PC-9 (cell line): Measurements from ENCODE around the gene RTN4R. TPM values are rescaled to one million over a fixed set of nuclear protein-coding genes. Genes with fewer than 3 reads are reported as not detected.

ENCODE experiments used
- BruUV-seq: library from RNA; stranded (reverse); fragments of 400-500 nt; replicated peaks from 2 replicates; lab custom pipeline; 2021; lab: Mats Ljungman, UMichigan
- CTCF ChIA-PET: fragments of 300-600 bp; sonication (Branson Sonifier 250); formaldehyde crosslinking; loops from one replicate; lab custom pipeline; 2022; ENCODE audit warnings: antibody characterized with exemption; lab: Charles Lee
- POLR2A ChIA-PET: fragments of 300-600 bp; sonication (Branson Sonifier 250); formaldehyde crosslinking; loops from one replicate; lab custom pipeline; 2022; ENCODE audit warnings: antibody characterized with exemption; ENCODE audit not compliant: unreplicated experiment; lab: Charles Lee
- DNase-seq, 2 experiments: peaks; one replicate each; pipeline versions ENCODE4 v3.0.0 to v3.0.0-alpha.2; 2015 to 2022; ENCODE audit warnings: mixed read lengths in 1 of 2
- H2AFZ ChIP-seq: fragments of 200-600 bp; sonication (generic); 2 replicates; pipeline ENCODE4 v1.8.1; 2017; ENCODE audit warnings: antibody characterized with exemption
- H3F3A ChIP-seq: fragments of 200-600 bp; sonication (generic); 2 replicates; pipeline ENCODE4 v1.8.1; 2017; ENCODE audit warnings: antibody characterized with exemption, mild to moderate bottlenecking, low read depth; ENCODE audit not compliant: insufficient read depth
- H3K27ac ChIP-seq: fragments of 200-600 bp; sonication (generic); 2 replicates; pipeline ENCODE4 v1.6.1; 2016; ENCODE audit warnings: mixed run types
- H3K27me3 ChIP-seq: fragments of 200-600 bp; sonication (generic); 2 replicates; pipeline ENCODE4 v1.6.1; 2016; ENCODE audit warnings: low read depth, mixed run types; ENCODE audit not compliant: insufficient read depth
- H3K36me3 ChIP-seq: fragments of 200-600 bp; sonication (generic); 2 replicates; pipeline ENCODE4 v1.6.1; 2016; ENCODE audit warnings: low read depth, mixed run types
- H3K4me1 ChIP-seq: fragments of 200-600 bp; sonication (generic); replicated peaks from 2 replicates; pipeline ENCODE4 v1.6.1; 2016; ENCODE audit warnings: mixed run types; ENCODE audit not compliant: insufficient read depth
- H3K4me2 ChIP-seq: fragments of 200-600 bp; sonication (generic); 2 replicates; pipeline ENCODE4 v1.6.1; 2017; ENCODE audit warnings: mixed run types
- H3K4me3 ChIP-seq: fragments of 200-600 bp; sonication (generic); 2 replicates; pipeline ENCODE4 v1.6.1; 2016; ENCODE audit warnings: mixed run types
- H3K79me2 ChIP-seq: fragments of 200-600 bp; sonication (generic); 2 replicates; pipeline ENCODE4 v1.6.1; 2017; ENCODE audit warnings: low read depth, mixed run types
- H3K9me2 ChIP-seq: fragments of 200-600 bp; sonication (generic); 2 replicates; pipeline ENCODE4 v1.8.1; 2017; ENCODE audit warnings: mild to moderate bottlenecking; ENCODE audit not compliant: insufficient read depth
- H3K9me3 ChIP-seq: fragments of 200-600 bp; sonication (generic); 2 replicates; pipeline ENCODE4 v1.8.1; 2016; ENCODE audit warnings: low read depth; ENCODE audit not compliant: insufficient read depth
- H4K20me1 ChIP-seq: fragments of 200-600 bp; sonication (generic); 2 replicates; pipeline ENCODE4 v1.8.1; 2017; ENCODE audit not compliant: insufficient read depth
- EZH2 ChIP-seq: fragments of 200-600 bp; sonication (generic); IDR thresholded peaks from 2 replicates; pipeline ENCODE4 v1.8.0; 2017; ENCODE audit warnings: antibody characterized with exemption, low read depth
- intact Hi-C: fragments of 100-400 bp; cut with micrococcal nuclease; formaldehyde crosslinking; loops from one replicate; pipeline ENCODE4 v1.10.0; 2022; ENCODE audit not compliant: unreplicated experiment
- total RNA-seq: library from RNA; stranded (reverse); gene quantifications from 2 replicates; pipeline ENCODE4 v1.2.3, GENCODE V29; 2021
- TF ChIP-seq, protein P1 (sequence below): fragments of 200-600 bp; sonication (generic); conservative IDR thresholded peaks from 2 replicates; pipeline ENCODE4 v1.6.1; 2017; ENCODE audit warnings: mixed run types, antibody characterized with exemption, mild to moderate bottlenecking, moderate library complexity

The RTN4R gene
- total RNA-seq, 1 experiment from 2014 or later: 5.0 TPM

DNA sequence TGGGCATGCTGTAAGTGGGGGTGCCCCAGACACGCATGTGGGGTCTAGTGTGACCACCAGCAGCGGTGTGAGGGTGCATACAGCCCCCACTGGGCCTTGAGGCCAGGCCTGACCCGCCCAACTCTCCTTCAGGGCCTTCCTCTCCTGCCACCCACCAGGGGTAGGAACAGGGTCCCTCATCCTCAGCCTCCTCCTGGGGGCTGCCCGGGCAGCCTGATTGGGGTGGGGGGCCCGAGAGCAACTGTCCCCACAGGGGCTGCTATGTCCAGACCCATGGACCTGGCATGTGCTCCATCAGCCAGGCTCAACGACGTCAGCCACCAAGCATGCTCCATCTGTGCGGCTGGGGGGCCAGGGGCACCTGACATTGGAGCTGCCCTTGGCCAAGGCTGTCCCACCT lies 27.2 kb downstream of the RTN4R start:
- CTCF ChIA-PET: no interaction called here
- H3K27me3 ChIP-seq: no peaks in the 10 kb centered on the region

DNA sequence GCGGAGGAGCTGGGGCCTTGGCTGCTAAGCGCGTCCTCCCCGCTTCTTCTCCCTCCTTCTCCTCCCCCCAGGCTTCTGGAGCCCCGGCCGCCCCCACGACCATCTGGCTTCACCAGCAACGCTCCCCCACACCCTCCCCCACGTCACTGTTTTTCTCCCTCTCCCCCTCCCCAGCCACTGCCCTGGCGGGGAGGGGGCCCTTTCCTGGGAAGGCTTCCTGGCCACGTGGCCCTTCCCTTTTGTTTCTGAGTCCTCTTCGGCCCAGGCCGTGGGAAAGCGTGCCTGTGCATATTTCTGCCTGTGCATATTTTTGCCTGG lies 27.7 kb downstream of the RTN4R start:
- POLR2A ChIA-PET: no interaction called here
- no peaks in the 10 kb centered on the region for H3K9me2 ChIP-seq

More for the DNA sequence above, 27.2 kb downstream of the RTN4R start:
- Histone ChIP-seq H3K27ac (no peak overlapping the region), H3K4me3 (no peak overlapping the region), H2AFZ (no peak overlapping the region), H3K4me1 (no peaks in the 10 kb centered on the region), H3K36me3 (no peaks in the 10 kb centered on the region), H3K79me2 (no peaks in the 10 kb centered on the region), H3K4me2 (no peak overlapping the region), H3K9me3 (no peaks in the 10 kb centered on the region), H4K20me1 (no peaks in the 10 kb centered on the region), H3K9me2 (no peaks in the 10 kb centered on the region), H3F3A (no peaks in the 10 kb centered on the region)
- no peak for TF ChIP-seq EZH2
- TF ChIP-seq, protein P1, sequence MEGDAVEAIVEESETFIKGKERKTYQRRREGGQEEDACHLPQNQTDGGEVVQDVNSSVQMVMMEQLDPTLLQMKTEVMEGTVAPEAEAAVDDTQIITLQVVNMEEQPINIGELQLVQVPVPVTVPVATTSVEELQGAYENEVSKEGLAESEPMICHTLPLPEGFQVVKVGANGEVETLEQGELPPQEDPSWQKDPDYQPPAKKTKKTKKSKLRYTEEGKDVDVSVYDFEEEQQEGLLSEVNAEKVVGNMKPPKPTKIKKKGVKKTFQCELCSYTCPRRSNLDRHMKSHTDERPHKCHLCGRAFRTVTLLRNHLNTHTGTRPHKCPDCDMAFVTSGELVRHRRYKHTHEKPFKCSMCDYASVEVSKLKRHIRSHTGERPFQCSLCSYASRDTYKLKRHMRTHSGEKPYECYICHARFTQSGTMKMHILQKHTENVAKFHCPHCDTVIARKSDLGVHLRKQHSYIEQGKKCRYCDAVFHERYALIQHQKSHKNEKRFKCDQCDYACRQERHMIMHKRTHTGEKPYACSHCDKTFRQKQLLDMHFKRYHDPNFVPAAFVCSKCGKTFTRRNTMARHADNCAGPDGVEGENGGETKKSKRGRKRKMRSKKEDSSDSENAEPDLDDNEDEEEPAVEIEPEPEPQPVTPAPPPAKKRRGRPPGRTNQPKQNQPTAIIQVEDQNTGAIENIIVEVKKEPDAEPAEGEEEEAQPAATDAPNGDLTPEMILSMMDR: no peak
- BruUV-seq: no TSS peak
- POLR2A ChIA-PET: no interaction called here
- intact Hi-C loops: no loop called here
- no peak for DNase-seq

DNA sequence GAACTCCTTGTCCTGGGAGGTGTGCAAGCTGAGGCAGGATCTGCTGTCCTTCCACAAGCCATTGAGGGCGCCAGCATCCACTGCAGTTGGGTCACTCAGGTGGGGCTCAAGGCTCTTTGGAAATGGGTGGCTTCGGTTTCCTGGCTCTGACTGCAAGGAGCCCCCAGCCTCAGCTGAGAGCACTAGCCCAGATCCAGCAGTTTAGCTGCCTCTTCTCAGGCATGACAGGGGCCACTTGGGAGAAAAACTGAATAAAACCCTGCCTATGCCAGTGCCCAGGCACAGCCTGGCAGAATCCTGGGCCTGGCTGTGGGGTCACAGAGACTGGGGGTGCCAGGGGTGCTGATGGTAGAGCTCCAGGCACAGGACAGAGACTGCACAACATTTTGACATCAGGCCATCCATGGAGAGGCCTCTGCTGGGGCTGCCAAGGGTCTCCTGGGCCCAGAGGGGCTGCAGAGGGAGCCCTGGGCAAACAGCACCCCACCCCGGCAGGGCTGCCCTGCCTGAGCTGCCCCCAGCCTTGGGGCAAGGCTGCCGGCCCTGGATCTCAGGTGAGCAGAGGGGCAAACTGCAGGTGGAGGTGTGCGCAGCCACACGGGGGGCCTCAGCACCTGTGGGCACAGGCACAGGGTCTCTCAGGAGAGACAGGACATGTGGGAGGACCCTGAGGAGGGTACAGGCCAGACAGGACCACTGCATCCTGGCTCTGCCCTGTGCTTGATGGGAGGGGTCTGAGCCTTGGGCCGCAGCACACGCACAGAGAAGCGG lies 28.3 kb downstream of the RTN4R start:
- no peak for TF ChIP-seq EZH2
- TF ChIP-seq, protein P1: no peak
- no peaks in the 10 kb centered on the region for H3K79me2 ChIP-seq
- H3K4me1 ChIP-seq: no peaks in the 10 kb centered on the region
- no peaks in the 10 kb centered on the region for H3F3A ChIP-seq
- no peaks in the 10 kb centered on the region for H4K20me1 ChIP-seq
- no TSS peak for BruUV-seq
- peaks cover 7% of the 10 kb centered on the region; the same call in 1 of the 2 replicates for H3K27me3 ChIP-seq
- H3K36me3 ChIP-seq: no peaks in the 10 kb centered on the region
- no peak overlapping the region for H2AFZ ChIP-seq
- DNase-seq: no peak
- no peaks in the 10 kb centered on the region for H3K9me3 ChIP-seq
- ChIA-PET CTCF (no interaction called here), POLR2A (no interaction called here)
- no peak overlapping the region for H3K4me2 ChIP-seq
- H3K27ac ChIP-seq: no peak overlapping the region
- intact Hi-C loops: no loop called here
- no peaks in the 10 kb centered on the region for H3K9me2 ChIP-seq
- no peak overlapping the region for H3K4me3 ChIP-seq

More for the DNA sequence above, 27.7 kb downstream of the RTN4R start:
- Histone ChIP-seq H3K4me3 (no peak overlapping the region), H3F3A (no peaks in the 10 kb centered on the region), H2AFZ (no peak overlapping the region), H3K79me2 (no peaks in the 10 kb centered on the region), H4K20me1 (no peaks in the 10 kb centered on the region), H3K4me2 (no peak overlapping the region), H3K9me3 (no peaks in the 10 kb centered on the region), H3K36me3 (no peaks in the 10 kb centered on the region), H3K27ac (no peak overlapping the region), H3K4me1 (no peaks in the 10 kb centered on the region), H3K27me3 (peaks cover 1% of the 10 kb centered on the region; the same call in 1 of the 2 replicates)
- CTCF ChIA-PET: no interaction called here
- TF ChIP-seq, protein P1: no peak
- TF ChIP-seq EZH2: no peak
- no peak for DNase-seq
- BruUV-seq: no TSS peak
- intact Hi-C loops: no loop called here
